Keratinocyte (primary cell): ENCODE measurements around the gene ZSWIM2.

Source experiments
- EZH2 ChIP-seq: IDR thresholded peaks from one replicate; pipeline ENCODE4 v1.6.1; 2012; ENCODE audit warnings: inconsistent platforms, mild to moderate bottlenecking, low read length, moderate library complexity
- TF ChIP-seq, protein P1 (sequence below), 3 experiments: IDR thresholded peaks in 1 of 3; conservative IDR thresholded peaks in 1 of 3; optimal IDR thresholded peaks in 1 of 3; 2 replicates in 2 of 3; 3 replicates in 1 of 3; pipeline versions ENCODE3 to v1.5.1; 2011; ENCODE audit warnings: low read length in 3 of 3, mild to moderate bottlenecking in 3 of 3, moderate library complexity in 2 of 3, control low read depth in 1 of 3, inconsistent platforms in 1 of 3; ENCODE audit not compliant: insufficient read depth in 2 of 3; ENCODE audit errors: extremely low read depth in 1 of 3

DNA sequence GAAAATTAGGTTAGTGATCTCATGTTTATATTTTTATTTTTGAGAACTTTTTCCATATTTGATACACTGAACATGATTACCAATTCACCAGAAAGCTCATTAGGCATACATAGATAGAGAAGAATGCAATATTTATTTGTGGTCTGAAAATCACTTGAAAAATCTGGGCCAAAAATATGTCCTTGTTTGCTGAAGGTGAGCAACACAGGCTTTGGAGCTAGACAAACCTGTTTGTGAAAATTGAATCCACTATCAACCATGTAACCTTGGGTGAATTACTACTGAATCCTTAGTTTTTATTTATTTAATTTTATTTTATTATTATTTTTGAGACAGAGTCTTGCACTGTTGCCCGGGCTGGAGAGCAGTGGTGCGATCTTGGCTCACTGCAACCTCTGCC is 46.5 kb upstream of the ZSWIM2 start:
- TF ChIP-seq, protein P1, sequence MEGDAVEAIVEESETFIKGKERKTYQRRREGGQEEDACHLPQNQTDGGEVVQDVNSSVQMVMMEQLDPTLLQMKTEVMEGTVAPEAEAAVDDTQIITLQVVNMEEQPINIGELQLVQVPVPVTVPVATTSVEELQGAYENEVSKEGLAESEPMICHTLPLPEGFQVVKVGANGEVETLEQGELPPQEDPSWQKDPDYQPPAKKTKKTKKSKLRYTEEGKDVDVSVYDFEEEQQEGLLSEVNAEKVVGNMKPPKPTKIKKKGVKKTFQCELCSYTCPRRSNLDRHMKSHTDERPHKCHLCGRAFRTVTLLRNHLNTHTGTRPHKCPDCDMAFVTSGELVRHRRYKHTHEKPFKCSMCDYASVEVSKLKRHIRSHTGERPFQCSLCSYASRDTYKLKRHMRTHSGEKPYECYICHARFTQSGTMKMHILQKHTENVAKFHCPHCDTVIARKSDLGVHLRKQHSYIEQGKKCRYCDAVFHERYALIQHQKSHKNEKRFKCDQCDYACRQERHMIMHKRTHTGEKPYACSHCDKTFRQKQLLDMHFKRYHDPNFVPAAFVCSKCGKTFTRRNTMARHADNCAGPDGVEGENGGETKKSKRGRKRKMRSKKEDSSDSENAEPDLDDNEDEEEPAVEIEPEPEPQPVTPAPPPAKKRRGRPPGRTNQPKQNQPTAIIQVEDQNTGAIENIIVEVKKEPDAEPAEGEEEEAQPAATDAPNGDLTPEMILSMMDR (optimal IDR thresholded peaks at IDR 0.05 in 1 of 3, IDR thresholded peaks at IDR 0.05 in 1 of 3, conservative IDR thresholded peaks at IDR 0.05 in 1 of 3; ENCODE audit: extremely low read depth in 1 of 3, insufficient read depth in 2 of 3, low read length in 3 of 3), result no peak
- TF ChIP-seq EZH2, result no peak
